BJ (cell line): ENCODE data around the gene GPRIN3. TPM values are rescaled to one million over a fixed set of nuclear protein-coding genes. Genes with fewer than 3 reads are reported as not detected.

Experiments
- CTCF ChIA-PET: fragments of 350-600 bp; formaldehyde crosslinking; extraction: SDS; loops from one replicate; lab custom pipeline; 2021; ENCODE audit warnings: antibody characterized with exemption, inconsistent platforms; lab: Yijun Ruan, JAX
- POLR2A ChIA-PET: fragments of 300-600 bp; sonication (Branson Sonifier 250); formaldehyde crosslinking; extraction: SDS; loops from one replicate; lab custom pipeline; 2021; ENCODE audit warnings: antibody characterized with exemption; lab: Charles Lee
- DNase-seq: peaks from one replicate; pipeline ENCODE4 v3.0.0-alpha.2; 2011; ENCODE audit warnings: low read depth
- H3K27me3 ChIP-seq: 2 replicates; pipeline ENCODE4 v1.6.0; 2011; ENCODE audit warnings: low read length; ENCODE audit not compliant: control insufficient read depth, insufficient read depth
- H3K36me3 ChIP-seq: 2 replicates; pipeline ENCODE4 v1.5.1; 2011; ENCODE audit warnings: low read length; ENCODE audit not compliant: control insufficient read depth, insufficient read depth
- H3K4me3 ChIP-seq: 2 replicates; pipeline ENCODE4 v1.5.1; 2011; ENCODE audit warnings: low read depth, mild to moderate bottlenecking, control low read depth, low read length
- polyA plus RNA-seq: library from polyadenylated mRNA; depleted of rRNA; stranded (reverse); fragments of >200 nt; gene quantifications from 2 replicates; pipeline ENCODE4 v1.2.3, GENCODE V29; 2011
- TF ChIP-seq, protein P1 (sequence below): IDR thresholded peaks from 2 replicates; pipeline ENCODE4 v1.5.1; 2011; ENCODE audit warnings: low read depth, mild to moderate bottlenecking, control low read depth, inconsistent platforms, low read length, moderate library complexity; ENCODE audit not compliant: insufficient read depth

The GPRIN3 gene
- polyA plus RNA-seq, 1 experiment: not detected

DNA sequence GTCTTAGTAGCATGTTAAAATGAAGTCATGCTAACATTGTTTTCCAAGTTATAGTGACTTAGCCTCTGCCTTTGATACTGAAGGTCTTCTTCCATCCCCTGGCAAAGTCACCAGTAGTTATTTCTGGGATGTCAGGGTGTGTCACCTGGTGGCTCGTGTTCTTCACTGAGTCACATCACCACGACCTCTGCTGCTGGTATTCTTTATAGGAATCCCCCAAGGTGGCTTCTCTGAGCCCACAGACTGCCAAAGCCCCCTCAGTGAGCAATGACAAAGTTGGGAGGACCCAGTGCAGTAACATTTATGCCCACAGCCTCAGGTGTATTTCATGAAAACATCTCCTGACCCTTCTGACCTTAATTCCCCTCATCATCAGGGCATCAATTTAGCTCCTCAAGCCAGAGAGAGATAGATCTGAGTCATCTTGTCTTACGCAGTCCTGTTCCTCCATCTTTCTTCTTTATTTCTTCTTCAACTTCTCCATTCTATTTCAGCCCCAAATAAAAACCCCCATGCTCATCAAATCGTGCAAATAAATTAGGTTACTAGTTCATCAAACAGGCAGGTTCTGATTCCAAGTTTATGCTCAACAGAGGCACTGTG is 29.3 kb upstream of the GPRIN3 start:
- Histone ChIP-seq H3K4me3 (no peak overlapping the region), H3K36me3 (no peaks in the 10 kb centered on the region), H3K27me3 (no peaks in the 10 kb centered on the region)
- ChIA-PET POLR2A (no interaction called here), CTCF (no interaction called here)
- TF ChIP-seq, protein P1, sequence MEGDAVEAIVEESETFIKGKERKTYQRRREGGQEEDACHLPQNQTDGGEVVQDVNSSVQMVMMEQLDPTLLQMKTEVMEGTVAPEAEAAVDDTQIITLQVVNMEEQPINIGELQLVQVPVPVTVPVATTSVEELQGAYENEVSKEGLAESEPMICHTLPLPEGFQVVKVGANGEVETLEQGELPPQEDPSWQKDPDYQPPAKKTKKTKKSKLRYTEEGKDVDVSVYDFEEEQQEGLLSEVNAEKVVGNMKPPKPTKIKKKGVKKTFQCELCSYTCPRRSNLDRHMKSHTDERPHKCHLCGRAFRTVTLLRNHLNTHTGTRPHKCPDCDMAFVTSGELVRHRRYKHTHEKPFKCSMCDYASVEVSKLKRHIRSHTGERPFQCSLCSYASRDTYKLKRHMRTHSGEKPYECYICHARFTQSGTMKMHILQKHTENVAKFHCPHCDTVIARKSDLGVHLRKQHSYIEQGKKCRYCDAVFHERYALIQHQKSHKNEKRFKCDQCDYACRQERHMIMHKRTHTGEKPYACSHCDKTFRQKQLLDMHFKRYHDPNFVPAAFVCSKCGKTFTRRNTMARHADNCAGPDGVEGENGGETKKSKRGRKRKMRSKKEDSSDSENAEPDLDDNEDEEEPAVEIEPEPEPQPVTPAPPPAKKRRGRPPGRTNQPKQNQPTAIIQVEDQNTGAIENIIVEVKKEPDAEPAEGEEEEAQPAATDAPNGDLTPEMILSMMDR: no peak
- DNase-seq: no peak

DNA sequence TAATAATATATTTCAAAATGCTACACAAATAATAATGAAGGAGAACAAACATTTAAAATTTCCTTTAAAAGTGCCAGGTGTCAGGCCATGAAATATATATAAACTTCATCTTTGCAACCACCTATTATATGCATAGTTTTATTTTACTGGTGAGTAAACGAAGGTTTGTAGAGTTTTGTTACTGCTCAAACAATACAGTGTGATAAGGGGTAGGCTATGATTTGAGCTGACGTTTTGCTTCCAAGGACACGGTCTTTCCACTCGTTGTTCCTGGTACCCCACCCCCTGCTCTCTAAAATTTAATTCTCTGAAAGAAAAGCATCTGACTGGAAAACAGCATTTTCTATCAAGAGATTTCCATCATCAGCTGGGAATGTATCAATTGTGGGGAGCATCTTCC is 27.2 kb upstream of the GPRIN3 start:
- TF ChIP-seq, protein P1: no peak
- CTCF ChIA-PET: no interaction called here

DNA sequence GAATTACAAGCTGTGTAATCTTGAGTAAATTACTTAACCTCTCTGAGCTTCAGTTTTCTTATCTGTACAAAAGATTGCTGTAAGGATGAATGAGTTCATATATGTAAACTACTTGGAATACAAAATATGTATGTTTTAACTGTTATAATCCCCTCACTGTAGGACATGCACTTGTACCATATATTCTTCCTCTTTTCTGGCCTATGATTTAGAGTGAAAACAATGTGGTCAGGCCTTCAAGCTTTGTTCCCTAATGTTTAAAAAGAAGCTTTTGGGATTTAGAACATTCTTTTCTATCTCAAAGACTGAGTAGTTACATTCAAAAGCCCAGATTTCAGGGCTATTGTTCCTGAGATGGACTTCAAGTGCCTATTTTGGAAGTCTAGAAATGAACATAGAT is 26.7 kb upstream of the GPRIN3 start:
- TF ChIP-seq, protein P1: no peak
- no peaks in the 10 kb centered on the region for H3K36me3 ChIP-seq
- H3K4me3 ChIP-seq: no peak overlapping the region
- POLR2A ChIA-PET: no interaction called here
- CTCF ChIA-PET: no interaction called here
- H3K27me3 ChIP-seq: no peaks in the 10 kb centered on the region
- no peak for DNase-seq

More for the DNA sequence above, 27.2 kb upstream of the GPRIN3 start:
- Histone ChIP-seq H3K4me3 (no peak overlapping the region), H3K36me3 (no peaks in the 10 kb centered on the region), H3K27me3 (no peaks in the 10 kb centered on the region)
- no peak for DNase-seq
- POLR2A ChIA-PET: no interaction called here

DNA sequence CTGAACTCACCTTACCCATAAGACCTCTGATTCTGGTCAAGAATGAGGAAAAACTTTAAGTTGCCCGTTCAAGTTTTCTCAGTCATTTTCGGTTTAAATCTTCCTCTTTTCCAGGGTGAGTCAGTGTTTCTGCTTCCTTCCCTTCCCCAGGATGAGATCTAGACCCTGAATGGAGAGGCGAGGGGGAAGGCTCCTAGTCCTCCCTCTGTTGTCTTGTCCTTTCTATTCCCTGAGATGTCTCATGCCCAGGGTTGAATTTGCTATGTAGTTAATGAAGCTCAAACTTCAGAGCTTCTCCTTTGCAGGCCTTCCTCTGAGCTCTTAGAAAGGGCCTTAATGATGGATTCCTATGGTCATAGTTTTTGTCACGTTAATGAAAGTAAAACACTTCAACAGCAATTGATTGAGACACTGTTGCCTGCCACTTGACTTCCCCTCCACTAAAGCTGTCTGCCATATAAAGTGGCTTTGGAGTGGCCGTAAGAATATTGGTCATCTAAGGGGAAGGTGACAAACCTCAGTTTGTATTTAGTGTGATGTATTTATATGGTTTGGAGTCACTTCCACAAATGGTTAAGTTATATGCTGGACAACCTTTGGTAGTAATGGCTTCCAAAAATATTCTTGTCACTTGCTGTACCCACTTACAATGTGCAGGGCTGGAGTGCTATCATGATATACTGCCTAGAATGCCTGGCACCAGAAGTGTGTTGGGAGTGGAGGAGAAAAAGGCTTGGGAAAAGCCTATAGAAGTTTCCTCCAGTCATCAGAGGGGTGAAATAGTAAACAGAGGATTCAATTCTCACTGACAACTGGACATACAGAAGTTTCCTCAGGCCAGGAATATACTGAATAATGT is 24.3 kb upstream of the GPRIN3 start:
- Histone ChIP-seq H3K27me3 (no peaks in the 10 kb centered on the region), H3K36me3 (no peaks in the 10 kb centered on the region), H3K4me3 (no peak overlapping the region)
- CTCF ChIA-PET: no interaction called here
- no peak for DNase-seq
- POLR2A ChIA-PET: no interaction called here
- TF ChIP-seq, protein P1: no peak

DNA sequence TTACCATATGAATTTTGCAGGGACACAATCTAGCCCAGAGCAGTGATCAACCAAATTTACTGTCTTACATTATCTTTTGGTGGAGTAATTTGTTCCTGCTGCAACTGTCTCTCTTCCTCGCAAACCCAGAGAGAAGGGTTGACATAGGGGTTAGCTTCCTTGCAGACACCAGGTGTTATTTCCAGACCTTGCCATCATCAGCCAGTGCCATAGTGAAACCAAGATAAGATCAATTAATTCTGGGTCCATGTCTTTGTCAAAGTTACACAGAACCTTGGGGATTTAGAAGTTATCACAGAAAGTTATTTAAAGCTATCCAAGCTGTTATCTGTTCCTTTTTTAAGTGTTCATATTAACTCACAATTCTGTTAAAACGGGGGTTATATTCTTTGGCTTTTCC is 23.6 kb upstream of the GPRIN3 start:
- no peak for DNase-seq
- H3K4me3 ChIP-seq: no peak overlapping the region
- H3K36me3 ChIP-seq: no peaks in the 10 kb centered on the region
- TF ChIP-seq, protein P1: no peak
- no peaks in the 10 kb centered on the region for H3K27me3 ChIP-seq
- POLR2A ChIA-PET: no interaction called here
- CTCF ChIA-PET: no interaction called here
